Cardiac muscle cell (in vitro differentiated cells and primary cell): ENCODE data around the gene GPC5. TPM values are rescaled to one million over a fixed set of nuclear protein-coding genes. Genes with fewer than 3 reads are reported as not detected.
A peak's percentile ranks its signal among the peaks of the same experiment; 100 is the strongest.

Experiments
- DNase-seq, 2 donors: peaks; one replicate each; pipeline versions ENCODE4 v3.0.0 to v3.0.0-alpha.2; 2010 to 2017; ENCODE audit warnings: low read depth in 1 of 2, low spot score in 1 of 2
- H3K27ac ChIP-seq: fragments of 200-600 bp; sonication (generic); 2 replicates; pipeline ENCODE4 v1.5.1; 2016
- H3K27me3 ChIP-seq: fragments of 200-600 bp; sonication (generic); 2 replicates; pipeline ENCODE4 v1.6.0; 2016; ENCODE audit warnings: control low read depth
- H3K36me3 ChIP-seq: fragments of 200-600 bp; sonication (generic); 2 replicates; pipeline ENCODE4 v1.5.1; 2016; ENCODE audit warnings: control low read depth
- H3K4me1 ChIP-seq: fragments of 200-600 bp; sonication (generic); 2 replicates; pipeline ENCODE4 v1.8.1; 2017; ENCODE audit warnings: low read depth, mild to moderate bottlenecking, mixed run types
- H3K4me3 ChIP-seq: fragments of 200-600 bp; sonication (generic); 2 replicates; pipeline ENCODE4 v1.5.1; 2016; ENCODE audit warnings: mild to moderate bottlenecking
- H3K9me3 ChIP-seq: fragments of 200-600 bp; sonication (generic); 2 replicates; pipeline ENCODE4 v1.5.1; 2017; ENCODE audit warnings: low read depth, mild to moderate bottlenecking, control low read depth
- polyA plus RNA-seq: library from polyadenylated mRNA; unstranded; fragments of >200 nt; fragmentation: Nextera tagmentation; extraction: Ambion mirVana; gene quantifications from 2 replicates; pipeline ENCODE4 v1.2.1, GENCODE V29; 2016
- total RNA-seq: library from RNA; depleted of rRNA; stranded (reverse); fragments of >200 nt; gene quantifications from 2 replicates; pipeline ENCODE4 v1.2.3, GENCODE V29; 2016
- TF ChIP-seq, protein P1 (sequence below): IDR thresholded peaks from 2 replicates; pipeline ENCODE4 v1.5.1; 2012; ENCODE audit warnings: low read depth, mild to moderate bottlenecking, low read length

Gene GPC5
- total and polyA plus RNA-seq, 2 experiments from 2014 or later, result 0.97 to 3.3 TPM

DNA sequence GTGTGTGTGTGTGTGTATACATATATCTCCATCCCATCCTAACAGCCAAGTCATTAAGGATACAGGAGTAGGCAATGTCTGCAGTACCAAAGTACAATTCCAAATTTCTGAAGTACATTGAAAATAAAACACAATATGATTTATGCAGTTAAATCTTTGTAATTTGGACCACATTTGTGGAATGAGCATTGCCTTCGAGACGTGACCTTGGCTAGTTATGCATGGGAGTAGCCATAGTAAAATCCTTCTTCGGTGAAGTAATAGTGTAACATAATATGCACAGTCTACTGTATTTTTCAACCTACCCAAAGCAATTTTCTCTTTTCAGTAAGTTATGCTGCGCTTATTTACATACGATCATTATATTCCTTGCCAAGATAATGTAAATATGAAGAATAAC, 1162.5 kb downstream of the GPC5 start:
- H3K4me1 ChIP-seq, result no peaks in the 10 kb centered on the region
- no peaks in the 10 kb centered on the region for H3K27me3 ChIP-seq
- TF ChIP-seq, protein P1, sequence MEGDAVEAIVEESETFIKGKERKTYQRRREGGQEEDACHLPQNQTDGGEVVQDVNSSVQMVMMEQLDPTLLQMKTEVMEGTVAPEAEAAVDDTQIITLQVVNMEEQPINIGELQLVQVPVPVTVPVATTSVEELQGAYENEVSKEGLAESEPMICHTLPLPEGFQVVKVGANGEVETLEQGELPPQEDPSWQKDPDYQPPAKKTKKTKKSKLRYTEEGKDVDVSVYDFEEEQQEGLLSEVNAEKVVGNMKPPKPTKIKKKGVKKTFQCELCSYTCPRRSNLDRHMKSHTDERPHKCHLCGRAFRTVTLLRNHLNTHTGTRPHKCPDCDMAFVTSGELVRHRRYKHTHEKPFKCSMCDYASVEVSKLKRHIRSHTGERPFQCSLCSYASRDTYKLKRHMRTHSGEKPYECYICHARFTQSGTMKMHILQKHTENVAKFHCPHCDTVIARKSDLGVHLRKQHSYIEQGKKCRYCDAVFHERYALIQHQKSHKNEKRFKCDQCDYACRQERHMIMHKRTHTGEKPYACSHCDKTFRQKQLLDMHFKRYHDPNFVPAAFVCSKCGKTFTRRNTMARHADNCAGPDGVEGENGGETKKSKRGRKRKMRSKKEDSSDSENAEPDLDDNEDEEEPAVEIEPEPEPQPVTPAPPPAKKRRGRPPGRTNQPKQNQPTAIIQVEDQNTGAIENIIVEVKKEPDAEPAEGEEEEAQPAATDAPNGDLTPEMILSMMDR, result no peak
- H3K36me3 ChIP-seq, result no peaks in the 10 kb centered on the region
- H3K27ac ChIP-seq, result no peak overlapping the region
- H3K4me3 ChIP-seq, result no peak overlapping the region
- no peaks in the 10 kb centered on the region for H3K9me3 ChIP-seq
- no peak for DNase-seq

DNA sequence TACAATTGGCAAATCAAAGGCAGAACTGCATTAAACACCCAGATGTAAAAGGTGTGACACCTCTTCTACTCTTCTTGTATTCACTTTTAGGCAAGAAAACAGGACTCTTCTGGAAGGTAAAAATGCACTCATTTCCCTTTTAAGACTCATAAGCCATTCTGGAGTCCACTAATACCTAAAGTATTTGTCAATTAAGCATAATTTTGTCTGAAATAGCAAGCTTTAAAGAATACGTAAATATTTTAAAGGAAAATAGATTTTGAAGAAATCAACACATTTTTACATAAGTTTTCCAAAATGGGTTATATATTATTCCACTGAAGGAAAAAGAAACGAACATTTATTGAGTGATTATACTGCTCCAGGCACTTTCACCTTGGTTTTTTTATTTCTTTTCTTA, 1166.5 kb downstream of the GPC5 start:
- Histone ChIP-seq H3K4me3 (no peak overlapping the region), H3K27me3 (no peaks in the 10 kb centered on the region), H3K4me1 (no peaks in the 10 kb centered on the region), H3K27ac (no peak overlapping the region), H3K36me3 (no peaks in the 10 kb centered on the region), H3K9me3 (no peaks in the 10 kb centered on the region)
- DNase-seq, result no peak
- TF ChIP-seq, protein P1, result no peak

GRCh38 chr13:92566767-92567166, 1168.3 kb downstream of the GPC5 start:
- Histone ChIP-seq H3K36me3 (no peaks in the 10 kb centered on the region), H3K4me1 (no peaks in the 10 kb centered on the region), H3K27me3 (no peaks in the 10 kb centered on the region), H3K9me3 (no peaks in the 10 kb centered on the region), H3K4me3 (no peak overlapping the region), H3K27ac (no peak overlapping the region)
- no peak for DNase-seq
- TF ChIP-seq, protein P1, result no peak

DNA sequence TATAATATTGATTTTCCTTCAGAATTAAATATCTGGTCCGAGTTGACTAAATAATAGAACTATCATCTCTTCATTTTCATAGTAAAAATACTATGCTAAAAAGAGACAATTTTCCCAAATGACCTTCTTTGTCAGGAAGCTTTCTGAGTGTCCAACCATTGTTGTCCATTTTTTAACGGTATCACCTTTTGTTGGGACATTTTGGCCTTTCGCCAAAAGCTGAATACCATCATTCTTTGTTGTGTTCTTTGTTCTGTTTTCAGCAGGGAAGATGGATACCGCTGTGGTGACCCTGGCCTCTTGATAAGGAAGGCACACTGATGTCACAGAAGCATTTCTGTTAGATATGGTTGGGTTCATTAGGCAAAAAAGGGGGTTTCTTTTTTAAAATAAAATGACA, 1173.8 kb downstream of the GPC5 start:
- H3K27me3 ChIP-seq, result no peaks in the 10 kb centered on the region
- H3K27ac ChIP-seq, result no peak overlapping the region
- no peak overlapping the region for H3K4me3 ChIP-seq
- no peaks in the 10 kb centered on the region for H3K36me3 ChIP-seq
- TF ChIP-seq, protein P1, result no peak
- no peaks in the 10 kb centered on the region for H3K4me1 ChIP-seq
- no peak for DNase-seq
- H3K9me3 ChIP-seq, result no peaks in the 10 kb centered on the region

DNA sequence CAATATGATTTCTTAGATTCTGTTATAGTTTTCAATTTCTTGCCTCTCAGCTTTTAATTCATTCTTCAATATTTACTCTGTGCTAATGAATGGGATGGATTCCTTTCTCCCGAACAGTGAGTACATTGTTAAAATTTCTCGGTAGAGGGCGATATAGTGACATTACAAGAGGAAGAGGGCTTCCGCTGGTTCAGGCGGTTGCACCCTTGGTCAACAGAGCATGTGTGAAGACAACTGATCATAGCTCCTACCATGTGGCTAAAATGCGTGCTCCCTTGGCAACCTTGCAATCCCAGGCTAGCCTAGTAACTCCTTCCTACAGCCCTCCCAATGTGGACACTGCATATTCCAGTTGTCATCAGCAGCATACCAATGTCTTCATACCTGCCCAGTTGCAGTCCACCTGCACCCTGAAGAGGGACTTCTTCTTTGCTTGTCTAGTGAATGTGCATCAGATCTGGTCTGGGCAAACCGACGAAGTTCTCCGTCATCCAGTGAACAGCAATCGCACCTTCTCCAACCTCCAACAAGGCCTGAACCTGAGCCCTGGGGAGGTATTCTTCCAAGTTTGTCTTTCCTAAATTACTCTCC, 1175.1 kb downstream of the GPC5 start:
- Histone ChIP-seq H3K27ac (no peak overlapping the region), H3K4me1 (no peaks in the 10 kb centered on the region), H3K27me3 (no peaks in the 10 kb centered on the region), H3K4me3 (no peak overlapping the region), H3K36me3 (no peaks in the 10 kb centered on the region), H3K9me3 (no peaks in the 10 kb centered on the region)
- peak; percentile 61 to 78 for DNase-seq
- TF ChIP-seq, protein P1, result peak; percentile 46
